ENCODE data around the gene RAB9B.
A peak's percentile ranks its signal among the peaks of the same experiment; 100 is the strongest.

RAB9B gene

DNA sequence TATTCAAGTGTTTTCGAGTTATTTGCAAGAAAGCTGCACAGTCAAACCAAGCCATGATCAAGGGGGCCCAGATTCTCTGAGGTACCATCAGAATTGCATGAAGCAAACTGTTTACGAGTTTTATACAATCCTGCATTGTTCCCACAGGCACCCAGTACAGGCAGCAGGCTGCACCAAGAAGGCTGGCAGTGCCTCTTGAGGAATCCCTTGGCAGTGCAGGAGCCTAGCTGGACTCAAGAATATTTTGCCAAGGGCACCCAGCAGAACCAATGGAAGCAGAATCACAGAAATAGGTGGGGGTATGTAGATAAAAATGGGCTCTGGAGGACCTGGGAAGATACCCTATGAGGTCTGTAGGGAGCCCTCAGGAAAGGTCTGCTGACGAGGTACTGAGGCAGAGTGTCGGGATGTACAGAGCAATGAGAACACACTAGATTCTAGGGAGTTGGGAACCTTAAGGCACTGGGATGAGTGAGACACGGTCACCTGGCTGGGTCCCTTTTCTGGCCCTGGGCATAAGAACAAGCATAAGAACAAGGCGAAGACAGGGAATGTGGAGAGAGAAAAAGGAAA, 57.9 kb downstream of the RAB9B start:
- H3K27me3 ChIP-seq (replicated peaks), result peaks cover 1% of the 10 kb centered on the region
- in situ Hi-C loops (cut with HindIII; ENCODE audit: low pct_ligation_motif_present, low sequenced_read_pairs), result no loop called here
- H3K36me3 ChIP-seq (replicated peaks), result no peaks in the 10 kb centered on the region
- H3K4me3 ChIP-seq (ENCODE audit: low read depth, low read length), result no peak overlapping the region
- no peak overlapping the region for H3K27ac ChIP-seq
- no peak for DNase-seq
- TF ChIP-seq, protein P1, sequence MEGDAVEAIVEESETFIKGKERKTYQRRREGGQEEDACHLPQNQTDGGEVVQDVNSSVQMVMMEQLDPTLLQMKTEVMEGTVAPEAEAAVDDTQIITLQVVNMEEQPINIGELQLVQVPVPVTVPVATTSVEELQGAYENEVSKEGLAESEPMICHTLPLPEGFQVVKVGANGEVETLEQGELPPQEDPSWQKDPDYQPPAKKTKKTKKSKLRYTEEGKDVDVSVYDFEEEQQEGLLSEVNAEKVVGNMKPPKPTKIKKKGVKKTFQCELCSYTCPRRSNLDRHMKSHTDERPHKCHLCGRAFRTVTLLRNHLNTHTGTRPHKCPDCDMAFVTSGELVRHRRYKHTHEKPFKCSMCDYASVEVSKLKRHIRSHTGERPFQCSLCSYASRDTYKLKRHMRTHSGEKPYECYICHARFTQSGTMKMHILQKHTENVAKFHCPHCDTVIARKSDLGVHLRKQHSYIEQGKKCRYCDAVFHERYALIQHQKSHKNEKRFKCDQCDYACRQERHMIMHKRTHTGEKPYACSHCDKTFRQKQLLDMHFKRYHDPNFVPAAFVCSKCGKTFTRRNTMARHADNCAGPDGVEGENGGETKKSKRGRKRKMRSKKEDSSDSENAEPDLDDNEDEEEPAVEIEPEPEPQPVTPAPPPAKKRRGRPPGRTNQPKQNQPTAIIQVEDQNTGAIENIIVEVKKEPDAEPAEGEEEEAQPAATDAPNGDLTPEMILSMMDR (IDR thresholded peaks at IDR 0.05; ENCODE audit: low read depth, low read length, missing control alignments), result peak; percentile 68

DNA sequence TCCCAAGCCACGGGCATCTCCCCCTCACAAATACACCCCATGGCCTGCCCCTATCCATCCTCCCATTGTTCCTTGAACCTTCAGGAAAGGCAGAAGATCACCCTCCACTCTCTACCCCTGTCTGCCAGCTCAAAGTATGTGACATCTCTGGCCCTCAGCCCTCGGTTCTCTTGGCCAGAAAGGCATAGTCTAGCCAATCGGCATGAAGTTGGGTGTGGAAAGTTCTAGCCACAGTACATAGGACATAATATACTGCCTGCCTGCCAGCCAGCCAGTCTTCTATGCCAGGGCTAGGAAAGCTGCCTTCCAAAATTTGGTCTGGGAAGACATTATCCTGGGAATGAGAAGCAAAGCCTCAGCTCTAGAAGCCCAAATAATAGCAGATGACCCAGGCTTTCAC, 58.6 kb downstream of the RAB9B start:
- DNase-seq, result no peak

More for the DNA sequence above, 58.6 kb downstream of the RAB9B start:
- Histone ChIP-seq H3K27ac (no peak overlapping the region), H3K4me3 (ENCODE audit: low read depth, low read length) (no peak overlapping the region), H3K27me3 (replicated peaks) (peaks cover 1% of the 10 kb centered on the region), H3K36me3 (replicated peaks) (no peaks in the 10 kb centered on the region)
- TF ChIP-seq, protein P1 (IDR thresholded peaks at IDR 0.05; ENCODE audit: low read depth, low read length, missing control alignments), result no peak
- in situ Hi-C loops (cut with HindIII; ENCODE audit: low pct_ligation_motif_present, low sequenced_read_pairs), result no loop called here

Data from brain microvascular endothelial cell (primary cell).